GM18907 (cell line): Measurements from ENCODE around the gene LYPD5.
"Not testable (repeated sequence)": the region's sequence is repeated elsewhere in the genome, so short reads cannot be mapped to it uniquely, and the experiment has no call there.

Experiments used
- ATAC-seq: cut with Tn5 transposase; IDR thresholded peaks from one replicate; pipeline ENCODE4 v1.9.1; 2021; ENCODE audit warnings: mild to moderate bottlenecking, moderate library complexity; ENCODE audit not compliant: unreplicated experiment

LYPD5 gene

GRCh38 chr19:43802216-43802951, at the start of gene LYPD5:
Gene LYPD5 (minus strand): TSS chr19:43802447. CDS start chr19:43802380, 67 bp downstream.
- no peak for ATAC-seq

- no peak for ATAC-seq
Measured at GRCh38 chr19:43848821-43849220, 46.6 kb upstream of the LYPD5 start.

- ATAC-seq = no peak
Measured at GRCh38 chr19:43847884-43848283, 45.6 kb upstream of the LYPD5 start.

GRCh38 chr19:43847246-43847645, 45.0 kb upstream of the LYPD5 start:
- no peak for ATAC-seq

- no peak for ATAC-seq
Measured at GRCh38 chr19:43842007-43842406, 39.8 kb upstream of the LYPD5 start.

- ATAC-seq = no peak
Measured at GRCh38 chr19:43839139-43839538, 36.9 kb upstream of the LYPD5 start.

- ATAC-seq = peak; percentile 92
Measured at GRCh38 chr19:43826787-43827754, 24.8 kb upstream of the LYPD5 start, which contains the start of gene ZNF283. Gene ZNF283 (plus strand): TSS chr19:43827321. CDS start chr19:43833505, 6,184 bp downstream.

GRCh38 chr19:43824572-43824971, 22.3 kb upstream of the LYPD5 start:
- not testable (repeated sequence) for ATAC-seq

GRCh38 chr19:43823856-43824255, 21.6 kb upstream of the LYPD5 start:
- not testable (repeated sequence) for ATAC-seq

- ATAC-seq = no peak
Measured at GRCh38 chr19:43820884-43821215, 18.6 kb upstream of the LYPD5 start.

- no peak for ATAC-seq
Measured at GRCh38 chr19:43820098-43820883, 18.0 kb upstream of the LYPD5 start.

GRCh38 chr19:43818500-43818899, 16.3 kb upstream of the LYPD5 start:
- no peak for ATAC-seq

GRCh38 chr19:43817454-43817853, 15.2 kb upstream of the LYPD5 start:
- ATAC-seq = not testable (repeated sequence)

- ATAC-seq = no peak
Measured at GRCh38 chr19:43814663-43815352, 12.6 kb upstream of the LYPD5 start.

- ATAC-seq = no peak
Measured at GRCh38 chr19:43812688-43813087, 10.4 kb upstream of the LYPD5 start.

- no peak for ATAC-seq
Measured at GRCh38 chr19:43812259-43812658, 10.0 kb upstream of the LYPD5 start.

- ATAC-seq = no peak
Measured at GRCh38 chr19:43811837-43812236, 9.6 kb upstream of the LYPD5 start.

GRCh38 chr19:43809762-43810696, 7.8 kb upstream of the LYPD5 start:
- no peak for ATAC-seq

- no peak for ATAC-seq
Measured at GRCh38 chr19:43807651-43808050, 5.4 kb upstream of the LYPD5 start.
